GM21619 (cell line): Measurements from ENCODE around the gene MS4A5.
"Not testable (repeated sequence)": the region's sequence is repeated elsewhere in the genome, so short reads cannot be mapped to it uniquely, and the experiment has no call there.

ENCODE experiments used
- ATAC-seq: cut with Tn5 transposase; IDR thresholded peaks from one replicate; pipeline ENCODE4 v1.9.1; 2021; ENCODE audit not compliant: unreplicated experiment

The MS4A5 gene

DNA sequence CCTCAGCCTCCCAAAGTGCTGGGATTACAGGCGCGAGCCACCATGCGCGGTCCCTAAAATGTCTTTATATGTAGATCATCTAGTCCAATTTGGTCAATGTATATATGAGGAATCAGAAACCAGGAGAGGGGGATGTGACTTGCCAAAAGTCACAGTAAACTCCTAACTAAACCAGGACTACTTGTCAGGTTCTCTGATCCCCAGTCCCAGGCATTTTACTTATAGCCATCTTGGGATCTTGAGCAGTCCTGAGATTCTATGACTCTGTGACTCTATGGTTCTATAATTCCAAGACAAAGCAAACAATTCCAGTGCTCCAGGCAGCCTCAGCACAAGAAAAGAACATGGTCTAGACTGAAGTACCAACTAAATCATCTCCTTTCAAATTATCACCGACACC lies at the start of gene MS4A5:
Gene MS4A5, plus strand, starts transcription at position 301 of the 400 bp plus-strand sequence. CDS start 103 bp downstream, outside the sequence.
- ATAC-seq, result no peak

DNA sequence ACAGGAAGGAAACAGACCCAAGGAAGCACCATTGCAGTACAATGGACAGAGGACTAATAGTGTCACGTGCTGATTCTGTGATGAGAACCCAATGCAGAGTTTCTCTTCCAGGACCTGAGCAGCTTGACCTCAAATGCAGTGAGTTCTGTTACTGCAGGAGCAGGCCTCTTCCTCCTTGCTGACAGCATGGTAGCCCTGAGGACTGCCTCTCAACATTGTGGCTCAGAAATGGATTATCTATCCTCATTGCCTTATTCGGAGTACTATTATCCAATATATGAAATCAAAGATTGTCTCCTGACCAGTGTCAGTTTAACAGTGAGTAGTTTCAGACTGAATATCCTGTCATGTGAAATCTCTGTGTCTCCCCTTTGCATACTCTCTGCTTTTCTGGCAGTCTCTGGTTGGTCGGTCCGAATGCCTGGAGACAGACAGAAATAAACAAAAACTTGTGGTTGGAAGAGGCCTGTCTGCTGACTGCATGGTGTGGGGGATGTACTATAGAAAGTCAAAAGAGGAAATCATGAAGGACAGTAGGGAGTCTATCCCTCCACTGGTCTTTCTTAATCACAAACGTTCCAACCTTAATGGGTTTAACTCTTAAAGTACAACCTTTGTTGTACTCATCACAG lies 40.0 kb upstream of the MS4A5 start:
- ATAC-seq, result peak; percentile 95

DNA sequence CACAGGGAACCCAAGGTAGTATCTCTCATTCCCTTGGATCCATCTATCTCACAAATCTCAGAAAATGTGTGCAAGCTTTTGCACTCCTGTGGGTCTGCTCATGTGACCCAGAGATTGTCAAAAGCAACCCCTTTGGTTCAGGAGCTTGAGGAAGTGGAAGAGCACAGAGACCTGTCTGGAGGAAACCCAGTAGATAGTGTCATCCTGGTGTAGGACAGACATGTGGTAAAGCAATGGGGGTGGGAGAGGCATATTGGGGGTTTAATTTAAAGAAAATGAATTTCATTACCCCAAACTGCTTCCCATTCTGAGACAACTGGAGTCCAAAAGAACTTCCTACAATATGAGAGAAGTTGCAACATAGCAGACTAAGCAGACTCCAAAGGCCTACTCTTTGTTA lies 39.0 kb upstream of the MS4A5 start:
- ATAC-seq, result no peak

DNA sequence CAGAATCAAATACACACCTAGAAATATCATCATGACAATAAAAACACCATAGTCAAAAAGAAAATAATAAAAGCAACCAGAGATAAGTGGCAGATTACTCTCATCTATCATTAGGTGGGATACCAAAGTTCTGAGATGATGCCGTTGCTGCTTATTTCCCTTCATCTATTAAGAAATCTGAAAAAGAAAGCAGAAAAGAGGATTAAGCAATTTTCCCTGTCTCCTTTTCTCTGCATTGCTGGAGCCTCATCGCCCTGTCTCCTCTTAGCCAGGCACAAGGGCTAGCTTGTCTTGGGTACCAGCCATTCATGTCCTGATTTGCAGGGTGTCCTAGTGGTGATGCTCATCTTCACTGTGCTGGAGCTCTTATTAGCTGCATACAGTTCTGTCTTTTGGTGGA lies 37.0 kb upstream of the MS4A5 start:
- no peak for ATAC-seq

- ATAC-seq, result no peak
These were observed 36.4 kb upstream of the MS4A5 start for GRCh38 chr11:60393016-60393415.

- ATAC-seq, result no peak
These were observed 34.5 kb upstream of the MS4A5 start for GRCh38 chr11:60394666-60395380.

DNA sequence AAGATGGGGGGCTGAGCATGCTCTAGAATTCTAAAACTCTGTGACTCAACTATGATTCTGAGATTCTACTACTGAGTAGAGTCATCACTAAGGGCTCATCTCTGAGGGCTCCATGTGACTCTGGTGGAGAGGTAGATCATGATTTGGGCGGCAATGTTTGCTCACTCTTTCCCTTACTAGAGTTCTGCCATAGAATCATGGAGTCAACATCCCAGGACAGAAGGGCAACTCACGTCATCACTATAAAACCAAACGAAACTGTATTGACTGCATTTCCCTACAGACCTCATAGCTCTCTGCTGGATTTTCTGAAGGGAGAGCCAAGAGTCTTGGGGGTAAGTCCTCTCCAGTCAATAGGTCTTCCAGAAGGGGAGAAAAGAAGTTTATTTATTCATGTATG lies 33.0 kb upstream of the MS4A5 start, which contains the start of gene MS4A14:
Gene MS4A14, plus strand, starts transcription at position 78 of the 400 bp plus-strand sequence. Its CDS starts 120 bp downstream, at position 198.
- ATAC-seq, result peak; percentile 7

- peak; percentile 79 for ATAC-seq
These were observed 32.6 kb upstream of the MS4A5 start for GRCh38 chr11:60396799-60397198.

DNA sequence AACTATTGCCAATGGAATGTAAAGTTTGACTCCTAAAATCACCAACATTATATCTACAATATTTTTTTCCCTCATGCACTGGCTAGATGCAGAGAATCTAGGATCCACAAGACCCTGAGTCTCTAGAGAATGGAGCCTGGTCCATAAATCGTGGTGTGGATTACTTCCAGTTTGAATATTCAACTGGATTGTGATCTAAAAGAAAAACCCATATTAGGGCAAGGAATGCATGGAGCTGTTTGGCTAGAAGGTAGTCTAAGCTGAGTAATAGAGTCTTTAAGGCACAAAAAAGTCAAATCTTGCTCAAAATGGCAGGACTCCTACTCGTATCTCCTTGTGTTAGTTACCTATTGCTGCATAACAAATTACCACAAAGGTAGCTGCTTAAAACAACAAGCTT lies 9.4 kb upstream of the MS4A5 start:
- ATAC-seq, result no peak

DNA sequence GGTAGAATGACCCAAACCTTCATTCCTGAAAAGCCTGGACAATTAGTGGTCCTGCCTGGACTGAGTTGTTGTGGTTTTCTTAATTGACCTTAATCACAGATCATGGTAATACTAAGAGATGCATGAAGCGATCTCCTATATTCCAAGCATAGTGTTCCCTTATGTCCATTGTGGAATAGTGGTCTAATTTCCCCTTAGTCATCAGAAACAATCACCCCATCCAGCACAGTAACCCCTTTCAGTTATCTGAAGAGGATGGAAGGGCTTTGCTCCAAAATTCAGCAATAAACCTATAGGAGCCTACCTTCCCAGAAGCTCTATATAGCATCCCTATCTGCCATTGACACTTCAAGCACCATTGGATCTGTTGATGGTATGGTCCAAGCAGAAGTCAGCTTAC lies 6.8 kb upstream of the MS4A5 start:
- no peak for ATAC-seq

GRCh38 chr11:60428517-60428916 lies 855 bp upstream of the MS4A5 start:
- ATAC-seq, result no peak

DNA sequence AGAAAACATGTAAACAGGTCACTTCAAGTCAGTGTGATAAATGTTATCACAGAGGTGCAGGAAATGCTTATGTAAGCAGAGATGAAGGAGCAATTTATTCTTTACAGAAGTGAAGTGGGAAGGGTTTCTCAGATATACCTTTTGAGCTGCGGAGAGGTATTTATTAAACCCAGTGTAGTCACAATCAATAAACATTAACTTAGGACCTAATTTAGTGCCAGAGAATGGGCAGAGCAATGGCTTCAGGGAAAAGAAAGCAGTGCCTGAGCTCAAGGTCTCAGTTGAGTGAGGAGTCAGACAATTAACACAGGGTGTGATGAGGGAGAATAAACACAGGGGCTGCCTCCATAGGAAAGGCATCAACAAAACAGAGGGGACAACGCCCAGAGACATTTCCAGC lies 1.9 kb downstream of the MS4A5 start:
- ATAC-seq, result no peak

GRCh38 chr11:60433401-60433800 lies 4.0 kb downstream of the MS4A5 start:
- ATAC-seq, result no peak

GRCh38 chr11:60447070-60447469 lies 17.7 kb downstream of the MS4A5 start:
- no peak for ATAC-seq

- ATAC-seq, result no peak
These were observed 18.5 kb downstream of the MS4A5 start for GRCh38 chr11:60447846-60448245.

DNA sequence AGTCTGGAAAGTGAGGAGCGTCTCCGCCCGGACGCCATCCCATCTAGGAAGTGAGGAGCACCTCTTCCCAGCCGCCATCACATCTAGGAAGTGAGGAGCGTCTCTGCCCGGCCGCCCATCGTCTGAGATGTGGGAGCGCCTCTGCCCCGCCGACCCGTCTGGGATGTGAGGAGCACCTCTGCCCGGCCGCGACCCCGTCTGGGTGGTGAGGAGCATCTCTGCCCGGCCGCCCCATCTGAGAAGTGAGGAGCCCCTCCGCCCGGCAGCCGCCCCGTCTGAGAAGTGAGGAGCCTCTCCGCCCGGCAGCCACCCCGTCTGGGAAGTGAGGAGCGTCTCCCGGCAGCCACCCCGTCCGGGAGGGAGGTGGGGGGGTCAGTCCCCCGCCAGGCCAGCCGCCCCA lies 21.8 kb downstream of the MS4A5 start:
- not testable (repeated sequence) for ATAC-seq

GRCh38 chr11:60454212-60454611 lies 24.8 kb downstream of the MS4A5 start:
- no peak for ATAC-seq

- ATAC-seq, result peak; percentile 87
These were observed 26.2 kb downstream of the MS4A5 start, which contains the start of gene MS4A1 for GRCh38 chr11:60455531-60456042. Gene MS4A1 (plus strand): TSS chr11:60455847. CDS start chr11:60462375, 6,528 bp downstream.

- ATAC-seq, result peak; percentile 33
These were observed 28.2 kb downstream of the MS4A5 start for GRCh38 chr11:60457576-60457975.

- no peak for ATAC-seq
These were observed 30.0 kb downstream of the MS4A5 start for GRCh38 chr11:60459345-60459744.

DNA sequence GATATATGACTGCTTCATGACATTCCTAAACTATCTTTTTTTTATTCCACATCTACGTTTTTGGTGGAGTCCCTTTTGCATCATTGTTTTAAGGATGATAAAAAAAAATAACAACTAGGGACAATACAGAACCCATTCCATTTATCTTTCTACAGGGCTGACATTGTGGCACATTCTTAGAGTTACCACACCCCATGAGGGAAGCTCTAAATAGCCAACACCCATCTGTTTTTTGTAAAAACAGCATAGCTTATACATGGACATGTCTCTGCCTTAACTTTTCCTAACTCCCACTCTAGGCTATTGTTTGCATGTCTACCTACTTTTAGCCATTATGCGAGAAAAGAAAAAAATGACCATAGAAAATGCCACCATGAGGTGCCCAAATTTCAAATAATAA lies 39.5 kb downstream of the MS4A5 start:
- no peak for ATAC-seq

DNA sequence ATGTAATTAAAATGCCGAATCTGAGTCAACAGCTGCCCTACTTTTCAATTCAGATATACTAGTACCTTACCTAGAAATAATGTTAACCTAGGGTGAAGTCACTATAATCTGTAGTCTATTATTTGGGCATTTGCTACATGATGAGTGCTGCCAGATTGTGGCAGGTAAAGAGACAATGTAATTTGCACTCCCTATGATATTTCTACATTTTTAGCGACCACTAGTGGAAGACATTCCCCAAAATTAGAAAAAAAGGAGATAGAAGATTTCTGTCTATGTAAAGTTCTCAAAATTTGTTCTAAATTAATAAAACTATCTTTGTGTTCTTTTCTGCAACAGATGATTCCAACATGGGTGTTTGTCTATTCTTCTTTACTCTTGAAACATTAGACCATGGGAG lies 40.4 kb downstream of the MS4A5 start:
- no peak for ATAC-seq
